Peyer's patch (tissue), 4 donors: ENCODE measurements around the gene BANF1. TPM values are rescaled to one million over a fixed set of nuclear protein-coding genes. Genes with fewer than 3 reads are reported as not detected.
A peak's percentile ranks its signal among the peaks of the same experiment; 100 is the strongest.

Experiments
- DNase-seq, 3 donors: peaks; one replicate each; pipeline ENCODE4 v3.0.0-alpha.2; 2017 to 2019
- H3K27ac ChIP-seq, 4 donors: fragments of 200-600 bp; sonication (generic); one replicate each; pipeline ENCODE4 v1.5.1; 2016 to 2019
- H3K27me3 ChIP-seq, 2 donors: fragments of 200-600 bp; sonication (generic); one replicate each; pipeline ENCODE4 v1.5.1; 2019
- H3K36me3 ChIP-seq, 3 donors: fragments of 200-600 bp; sonication (generic); one replicate each; pipeline ENCODE4 v1.5.1; 2016 to 2019
- H3K4me1 ChIP-seq, 4 donors: fragments of 200-600 bp; sonication (generic); one replicate each; pipeline ENCODE4 v1.5.1; 2016 to 2019
- H3K4me3 ChIP-seq, 4 donors: fragments of 200-600 bp; sonication (generic); 1 replicate in 3 of 4; 2 replicates in 1 of 4; pipeline ENCODE4 v1.5.1; 2016 to 2019; ENCODE audit warnings: mild to moderate bottlenecking in 1 of 4
- H3K9me3 ChIP-seq, 4 donors: fragments of 200-600 bp; sonication (generic); one replicate each; pipeline ENCODE4 v1.5.1; 2016 to 2019; ENCODE audit warnings: mild to moderate bottlenecking in 1 of 4
- POLR2A ChIP-seq, 2 donors: fragments of 450-650 bp; IDR thresholded peaks; one replicate each; pipeline ENCODE4 v1.5.1; 2017; ENCODE audit warnings: antibody characterized with exemption in 2 of 2, mild to moderate bottlenecking in 2 of 2, moderate library complexity in 2 of 2
- total RNA-seq, 4 donors: library from RNA; depleted of rRNA; stranded (reverse); fragments of >200 nt; gene quantifications; one replicate each; pipeline ENCODE4 v1.1.0, GENCODE V29; 2016
- TF ChIP-seq, protein P1 (sequence below), 6 experiments: fragments of 450-650 bp in 4 of 6; fragments of 200-600 bp in 2 of 6; sonication (generic) in 1 of 6; IDR thresholded peaks; one replicate each; pipeline ENCODE4 v1.5.1; 2017 to 2019; ENCODE audit warnings: antibody characterized with exemption in 6 of 6, mild to moderate bottlenecking in 3 of 6, moderate library complexity in 1 of 6

BANF1 gene
- total RNA-seq, 4 donors from 2014 or later, result 25.4 to 42.4 (median 27.7) TPM

DNA sequence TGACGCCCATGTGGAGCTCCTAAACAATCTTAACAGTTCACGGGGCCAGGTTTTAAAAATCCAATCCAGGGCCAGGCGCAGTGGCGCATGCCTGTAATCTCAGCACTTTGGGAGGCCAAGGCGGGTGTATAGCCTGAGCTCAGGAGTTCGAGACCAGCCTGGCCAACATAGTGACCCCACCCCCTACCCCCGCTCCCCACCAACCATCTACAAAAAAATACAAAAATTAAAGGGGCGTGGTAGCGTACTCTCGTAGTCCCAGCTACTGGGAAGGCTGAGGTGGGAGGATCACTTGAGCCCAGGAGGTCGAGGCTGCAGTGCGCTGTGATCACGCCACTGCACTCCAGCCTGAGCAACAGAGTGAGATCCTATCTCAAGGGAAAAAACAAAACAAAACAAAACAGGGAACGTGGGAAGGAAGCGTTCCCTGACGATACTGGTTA is 41.5 kb upstream of the BANF1 start:
- Histone ChIP-seq H3K36me3 (peaks cover 0 to 23% (median 0%) of the 10 kb centered on the region in 3 donors), H3K4me3 (peak overlapping the region; percentile 77 to 100 (median 96)), H3K9me3 (no peaks in the 10 kb centered on the region), H3K27ac (peak overlapping the region; percentile 83 to 96 (median 92)), H3K27me3 (no peaks in the 10 kb centered on the region), H3K4me1 (peaks cover 6 to 20% (median 18%) of the 10 kb centered on the region in 4 donors)
- TF ChIP-seq, protein P1, sequence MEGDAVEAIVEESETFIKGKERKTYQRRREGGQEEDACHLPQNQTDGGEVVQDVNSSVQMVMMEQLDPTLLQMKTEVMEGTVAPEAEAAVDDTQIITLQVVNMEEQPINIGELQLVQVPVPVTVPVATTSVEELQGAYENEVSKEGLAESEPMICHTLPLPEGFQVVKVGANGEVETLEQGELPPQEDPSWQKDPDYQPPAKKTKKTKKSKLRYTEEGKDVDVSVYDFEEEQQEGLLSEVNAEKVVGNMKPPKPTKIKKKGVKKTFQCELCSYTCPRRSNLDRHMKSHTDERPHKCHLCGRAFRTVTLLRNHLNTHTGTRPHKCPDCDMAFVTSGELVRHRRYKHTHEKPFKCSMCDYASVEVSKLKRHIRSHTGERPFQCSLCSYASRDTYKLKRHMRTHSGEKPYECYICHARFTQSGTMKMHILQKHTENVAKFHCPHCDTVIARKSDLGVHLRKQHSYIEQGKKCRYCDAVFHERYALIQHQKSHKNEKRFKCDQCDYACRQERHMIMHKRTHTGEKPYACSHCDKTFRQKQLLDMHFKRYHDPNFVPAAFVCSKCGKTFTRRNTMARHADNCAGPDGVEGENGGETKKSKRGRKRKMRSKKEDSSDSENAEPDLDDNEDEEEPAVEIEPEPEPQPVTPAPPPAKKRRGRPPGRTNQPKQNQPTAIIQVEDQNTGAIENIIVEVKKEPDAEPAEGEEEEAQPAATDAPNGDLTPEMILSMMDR (IDR thresholded peaks at IDR 0.05), result no peak
- no peak for TF ChIP-seq POLR2A (IDR thresholded peaks at IDR 0.05)
- DNase-seq, result no peak

GRCh38 chr11:65961267-65962140 is 40.8 kb upstream of the BANF1 start, which contains the start of gene SART1:
Gene SART1 (plus strand): TSS chr11:65961734. CDS start chr11:65961781, 47 bp downstream.
- H3K4me3 ChIP-seq, result peak within 1 kb of the TSS; percentile 77 to 100 (median 96)
- peaks cover 6 to 20% (median 18%) of the 10 kb centered on the region in 4 donors for H3K4me1 ChIP-seq
- H3K36me3 ChIP-seq, result peaks cover 0 to 29% (median 0%) of the 10 kb centered on the region in 3 donors
- no peaks in the 10 kb centered on the region for H3K27me3 ChIP-seq
- H3K27ac ChIP-seq, result peak within 1 kb of the TSS; percentile 83 to 96 (median 92)
- DNase-seq, result peak; percentile 95 to 99 (median 98)
- TF ChIP-seq, protein P1 (IDR thresholded peaks at IDR 0.05), result peak in 1 of 6 experiments; percentile 18
- peak; percentile 60 to 68 for TF ChIP-seq POLR2A (IDR thresholded peaks at IDR 0.05)
- H3K9me3 ChIP-seq, result no peaks in the 10 kb centered on the region

- DNase-seq, result no peak
- Histone ChIP-seq H3K27ac (peak overlapping the region; percentile 83 to 96 (median 92)), H3K36me3 (peaks cover 0 to 36% (median 0%) of the 10 kb centered on the region in 3 donors), H3K27me3 (no peaks in the 10 kb centered on the region), H3K9me3 (no peaks in the 10 kb centered on the region), H3K4me1 (peaks cover 6 to 20% (median 16%) of the 10 kb centered on the region in 4 donors), H3K4me3 (peak overlapping the region; percentile 77 to 100 (median 96))
- TF ChIP-seq, protein P1 (IDR thresholded peaks at IDR 0.05), result no peak
Observed at GRCh38 chr11:65962141-65962564, 40.1 kb upstream of the BANF1 start.

DNA sequence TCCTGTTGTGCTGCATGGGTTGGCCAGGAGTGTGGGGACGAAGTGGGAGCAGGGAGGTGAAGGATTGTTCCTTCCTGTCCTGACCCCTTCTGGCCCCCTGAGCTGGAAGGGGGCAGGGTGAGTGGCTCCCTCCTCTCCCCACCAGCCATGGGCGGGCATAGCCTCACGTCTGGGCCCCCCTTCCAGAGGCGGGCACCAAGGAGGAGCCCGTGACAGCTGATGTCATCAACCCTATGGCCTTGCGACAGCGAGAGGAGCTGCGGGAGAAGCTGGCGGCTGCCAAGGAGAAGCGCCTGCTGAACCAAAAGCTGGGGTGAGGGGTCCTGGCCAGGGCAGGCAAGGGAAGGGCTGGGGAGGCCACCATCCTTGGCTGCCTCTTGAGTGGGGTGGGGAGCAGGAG is 37.4 kb upstream of the BANF1 start:
- no peak for TF ChIP-seq POLR2A (IDR thresholded peaks at IDR 0.05)
- TF ChIP-seq, protein P1 (IDR thresholded peaks at IDR 0.05), result no peak
- Histone ChIP-seq H3K9me3 (no peaks in the 10 kb centered on the region), H3K4me3 (no peak overlapping the region), H3K4me1 (peaks cover 6 to 20% (median 15%) of the 10 kb centered on the region in 4 donors), H3K36me3 (peaks cover 0 to 63% (median 0%) of the 10 kb centered on the region in 3 donors), H3K27me3 (no peaks in the 10 kb centered on the region), H3K27ac (no peak overlapping the region)
- no peak for DNase-seq

GRCh38 chr11:65965986-65966762 is 36.1 kb upstream of the BANF1 start:
- Histone ChIP-seq H3K36me3 (peaks cover 0 to 70% (median 0%) of the 10 kb centered on the region in 3 donors), H3K27me3 (no peaks in the 10 kb centered on the region), H3K4me1 (peaks cover 6 to 17% (median 15%) of the 10 kb centered on the region in 4 donors), H3K9me3 (no peaks in the 10 kb centered on the region), H3K27ac (no peak overlapping the region), H3K4me3 (no peak overlapping the region)
- TF ChIP-seq, protein P1 (IDR thresholded peaks at IDR 0.05), result no peak
- TF ChIP-seq POLR2A (IDR thresholded peaks at IDR 0.05), result no peak
- no peak for DNase-seq
